SU-DHL-6 (cell line): ENCODE results near the gene NUMA1.

Experiments
- CTCF ChIP-seq: fragments of 200-600 bp; sonication (generic); IDR thresholded peaks from one replicate; pipeline ENCODE4 v1.5.1; 2017; ENCODE audit warnings: antibody characterized with exemption, mild to moderate bottlenecking, low read length, moderate library complexity; ENCODE audit not compliant: insufficient read depth, poor library complexity, severe bottlenecking
- EZH2phosphoT487 ChIP-seq: fragments of 200-600 bp; sonication (generic), shearing (Covaris generic); conservative IDR thresholded peaks from 2 replicates; pipeline ENCODE4 v1.6.1; 2018; ENCODE audit warnings: mild to moderate bottlenecking, antibody characterized with exemption, low read length, moderate library complexity, mixed read lengths

- TF ChIP-seq CTCF = no peak
- no peak for TF ChIP-seq EZH2phosphoT487
Observed at GRCh38 chr11:72100462-72100861, 20.1 kb upstream of the NUMA1 start.
